K562 (cell line): ENCODE measurements around the gene SLC12A4. TPM values are rescaled to one million over a fixed set of nuclear protein-coding genes. Genes with fewer than 3 reads are reported as not detected.

Experiments
- ATF4 ChIP-seq: fragments of 450-650 bp; formaldehyde crosslinking; IDR thresholded peaks from 2 replicates; pipeline ENCODE4 v1.4.0; 2022; ENCODE audit warnings: mild to moderate bottlenecking, moderate library complexity
- BACH1 ChIP-seq: fragments of 200-800 bp; sonication (Bioruptor generic); IDR thresholded peaks from 2 replicates; pipeline ENCODE4 v1.6.1; 2016; ENCODE audit warnings: missing genetic modification characterization, missing compliant biosample characterization
- EGR1 ChIP-seq: fragments of 450-650 bp; conservative IDR thresholded peaks from 2 replicates; pipeline ENCODE4 v1.6.1; 2017; ENCODE audit warnings: mild to moderate bottlenecking
- EP300 ChIP-seq: IDR thresholded peaks from 2 replicates; pipeline ENCODE4 v1.6.1; 2012; ENCODE audit warnings: low read length, improper control_type of control experiment
- ESRRA ChIP-seq: fragments of 450-650 bp; IDR thresholded peaks from 2 replicates; pipeline ENCODE4 v1.6.1; 2014; ENCODE audit warnings: low read depth, mild to moderate bottlenecking, moderate library complexity, borderline replicate concordance
- GABPB1 ChIP-seq: sonication (generic); formaldehyde crosslinking; IDR thresholded peaks from 2 replicates; pipeline ENCODE4 v1.8.0; 2022; ENCODE audit warnings: mild to moderate bottlenecking, missing genetic modification reagents
- HNRNPH1 ChIP-seq: fragments of 200-400 bp; formaldehyde crosslinking; optimal IDR thresholded peaks from 2 replicates; pipeline ENCODE3; 2017; ENCODE audit warnings: low read depth, mild to moderate bottlenecking, low read length, moderate library complexity
- JUND ChIP-seq, 2 experiments: IDR thresholded peaks; 2 replicates in 1 of 2; 3 replicates in 1 of 2; pipeline ENCODE4 v1.6.1; 2011; ENCODE audit warnings: borderline replicate concordance in 2 of 2, low read depth in 2 of 2, low read length in 2 of 2, improper control_type of control experiment in 1 of 2, missing biosample characterization in 1 of 2, missing genetic modification characterization in 1 of 2, missing genetic modification reagents in 1 of 2
- NCOR1 ChIP-seq: fragments of 450-650 bp; IDR thresholded peaks from 2 replicates; pipeline ENCODE4 v1.6.1; 2016; ENCODE audit warnings: mild to moderate bottlenecking, moderate library complexity
- NR2C1 ChIP-seq, 2 experiments: fragments of 450-650 bp; IDR thresholded peaks; 2 replicates each; pipeline ENCODE4 v1.6.1; 2017; ENCODE audit warnings: mild to moderate bottlenecking in 2 of 2, antibody characterized with exemption in 1 of 2, inconsistent platforms in 1 of 2, missing compliant biosample characterization in 1 of 2, missing genetic modification characterization in 1 of 2
- SMAD4 ChIP-seq: fragments of 250-450 bp; sonication (Bioruptor Pico); conservative IDR thresholded peaks from 2 replicates; pipeline ENCODE4 v1.8.0; 2021; ENCODE audit warnings: inconsistent platforms, mild to moderate bottlenecking, moderate library complexity
- TRIM28 ChIP-seq: fragments of 450-650 bp; IDR thresholded peaks from 2 replicates; pipeline ENCODE4 v1.6.1; 2017
- ZNF274 ChIP-seq: IDR thresholded peaks from 2 replicates; pipeline ENCODE4 v1.6.1; 2011; ENCODE audit warnings: low read depth, mild to moderate bottlenecking, low read length, moderate library complexity, borderline replicate concordance
- ZNF277 ChIP-seq: fragments of 250-450 bp; sonication (Bioruptor Pico); IDR thresholded peaks from 2 replicates; pipeline ENCODE4 v1.8.0; 2022; ENCODE audit warnings: inconsistent platforms, mild to moderate bottlenecking, moderate library complexity, borderline replicate concordance
- polyA plus RNA-seq, 8 experiments: library from polyadenylated mRNA; depleted of rRNA in 4 of 8; stranded (reverse) in 5 of 8; unstranded in 3 of 8; fragments of >200 nt; fragmentation: Nextera tagmentation in 2 of 8; fragmentation: Illumina TruSeq in 1 of 8; extraction: Ambion mirVana in 2 of 8; extraction: Trizol in 1 of 8; gene quantifications; 2 replicates each; pipeline versions ENCODE4 v1.2.1 to v1.2.3, GENCODE V29; 2011 to 2014; ENCODE audit warnings: inconsistent platforms in 1 of 8, missing spikeins in 1 of 8
- total RNA-seq, 7 experiments: library from RNA; depleted of rRNA in 6 of 7; stranded (reverse); fragments of >200 nt in 6 of 7; fragmentation: Illumina TruSeq in 2 of 7; extraction: Trizol in 2 of 7; gene quantifications; 2 replicates each; pipeline versions ENCODE4 v1.2.1 to v1.2.3, GENCODE V29; 2011 to 2021; ENCODE audit warnings: low replicate concordance in 1 of 7
- TF ChIP-seq, protein P1 (sequence below): fragments of 200-800 bp; sonication (Bioruptor generic); IDR thresholded peaks from 2 replicates; pipeline ENCODE4 v1.6.1; 2016; ENCODE audit warnings: missing genetic modification characterization, missing compliant biosample characterization
- TF ChIP-seq, protein P2 (sequence below): fragments of 250-450 bp; sonication (Bioruptor Pico); IDR thresholded peaks from 2 replicates; pipeline ENCODE4 v1.4.0; 2020; ENCODE audit warnings: mild to moderate bottlenecking, moderate library complexity

Gene SLC12A4
- total and polyA plus RNA-seq, 9 of the 15 experiments (the other 6 are each of a cell fraction or from before 2014, with no cell fraction given): 0.75 to 43.5 (median 15.0) TPM

DNA sequence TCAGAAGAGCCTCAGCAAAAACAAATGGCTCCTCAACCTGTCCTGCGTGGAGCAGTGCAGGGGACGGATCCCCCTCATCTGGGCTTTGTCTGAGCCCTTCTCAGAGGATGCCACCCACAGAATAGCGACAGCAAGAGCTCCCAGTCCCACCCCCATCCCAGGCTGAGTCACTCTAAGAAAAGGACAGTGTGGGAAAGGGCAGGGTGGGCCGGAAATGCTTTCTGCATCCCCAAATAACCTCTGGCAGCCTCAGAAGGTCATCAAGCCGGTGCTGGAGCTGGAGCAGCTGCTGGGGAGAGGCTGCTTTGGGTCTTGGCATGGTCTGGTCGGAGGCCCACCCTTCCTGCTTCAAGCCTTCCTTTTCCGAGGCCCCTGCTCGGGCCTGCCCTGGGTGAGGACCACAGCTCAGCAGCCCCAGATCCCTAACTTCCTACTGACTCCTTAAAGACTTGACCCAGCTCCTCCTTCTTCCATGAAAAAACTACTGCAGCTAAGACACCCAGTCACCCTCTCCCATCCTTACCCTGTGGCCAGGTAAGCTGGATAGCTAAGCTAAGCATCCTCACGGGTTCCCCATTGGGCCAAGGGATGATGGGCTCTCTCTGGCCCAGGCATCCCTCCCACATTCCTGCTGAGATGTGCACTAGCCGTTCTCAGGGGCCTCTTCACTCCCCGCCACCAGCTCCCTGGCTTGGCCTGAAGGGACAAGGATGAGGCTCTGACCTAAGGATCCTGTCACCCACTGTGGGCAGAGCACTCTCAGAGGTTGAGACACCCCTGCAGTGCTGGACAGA, 8.7 kb downstream of the SLC12A4 start (continued):
- TF ChIP-seq, protein P1, sequence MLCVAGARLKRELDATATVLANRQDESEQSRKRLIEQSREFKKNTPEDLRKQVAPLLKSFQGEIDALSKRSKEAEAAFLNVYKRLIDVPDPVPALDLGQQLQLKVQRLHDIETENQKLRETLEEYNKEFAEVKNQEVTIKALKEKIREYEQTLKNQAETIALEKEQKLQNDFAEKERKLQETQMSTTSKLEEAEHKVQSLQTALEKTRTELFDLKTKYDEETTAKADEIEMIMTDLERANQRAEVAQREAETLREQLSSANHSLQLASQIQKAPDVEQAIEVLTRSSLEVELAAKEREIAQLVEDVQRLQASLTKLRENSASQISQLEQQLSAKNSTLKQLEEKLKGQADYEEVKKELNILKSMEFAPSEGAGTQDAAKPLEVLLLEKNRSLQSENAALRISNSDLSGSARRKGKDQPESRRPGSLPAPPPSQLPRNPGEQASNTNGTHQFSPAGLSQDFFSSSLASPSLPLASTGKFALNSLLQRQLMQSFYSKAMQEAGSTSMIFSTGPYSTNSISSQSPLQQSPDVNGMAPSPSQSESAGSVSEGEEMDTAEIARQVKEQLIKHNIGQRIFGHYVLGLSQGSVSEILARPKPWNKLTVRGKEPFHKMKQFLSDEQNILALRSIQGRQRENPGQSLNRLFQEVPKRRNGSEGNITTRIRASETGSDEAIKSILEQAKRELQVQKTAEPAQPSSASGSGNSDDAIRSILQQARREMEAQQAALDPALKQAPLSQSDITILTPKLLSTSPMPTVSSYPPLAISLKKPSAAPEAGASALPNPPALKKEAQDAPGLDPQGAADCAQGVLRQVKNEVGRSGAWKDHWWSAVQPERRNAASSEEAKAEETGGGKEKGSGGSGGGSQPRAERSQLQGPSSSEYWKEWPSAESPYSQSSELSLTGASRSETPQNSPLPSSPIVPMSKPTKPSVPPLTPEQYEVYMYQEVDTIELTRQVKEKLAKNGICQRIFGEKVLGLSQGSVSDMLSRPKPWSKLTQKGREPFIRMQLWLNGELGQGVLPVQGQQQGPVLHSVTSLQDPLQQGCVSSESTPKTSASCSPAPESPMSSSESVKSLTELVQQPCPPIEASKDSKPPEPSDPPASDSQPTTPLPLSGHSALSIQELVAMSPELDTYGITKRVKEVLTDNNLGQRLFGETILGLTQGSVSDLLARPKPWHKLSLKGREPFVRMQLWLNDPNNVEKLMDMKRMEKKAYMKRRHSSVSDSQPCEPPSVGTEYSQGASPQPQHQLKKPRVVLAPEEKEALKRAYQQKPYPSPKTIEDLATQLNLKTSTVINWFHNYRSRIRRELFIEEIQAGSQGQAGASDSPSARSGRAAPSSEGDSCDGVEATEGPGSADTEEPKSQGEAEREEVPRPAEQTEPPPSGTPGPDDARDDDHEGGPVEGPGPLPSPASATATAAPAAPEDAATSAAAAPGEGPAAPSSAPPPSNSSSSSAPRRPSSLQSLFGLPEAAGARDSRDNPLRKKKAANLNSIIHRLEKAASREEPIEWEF (CRISPR knock-in tag): no peak
- TF ChIP-seq ESRRA (peak; percentile 94), BACH1 (tag) (no peak), SMAD4 (no peak), ZNF277 (CRISPR knock-in tag) (no peak), ZNF274 (no peak), EP300 (peak; percentile 36; the same call in 1 of the 2 replicates), EGR1 (peak; percentile 52), HNRNPH1 (no peak), JUND (IDR thresholded peaks at IDR 0.05; ENCODE audit: borderline replicate concordance, low read depth, low read length) (peak; percentile 78), JUND (tag; IDR thresholded peaks at IDR 0.05; ENCODE audit: borderline replicate concordance, low read depth, low read length) (no peak; the same call in 2 of the 3 replicates), NR2C1 (IDR thresholded peaks at IDR 0.05) (no peak), NR2C1 (tag; IDR thresholded peaks at IDR 0.05) (no peak), ATF4 (CRISPR knock-in tag) (no peak), GABPB1 (CRISPR knock-in tag) (no peak), TRIM28 (no peak), NCOR1 (no peak)
- TF ChIP-seq, protein P2, sequence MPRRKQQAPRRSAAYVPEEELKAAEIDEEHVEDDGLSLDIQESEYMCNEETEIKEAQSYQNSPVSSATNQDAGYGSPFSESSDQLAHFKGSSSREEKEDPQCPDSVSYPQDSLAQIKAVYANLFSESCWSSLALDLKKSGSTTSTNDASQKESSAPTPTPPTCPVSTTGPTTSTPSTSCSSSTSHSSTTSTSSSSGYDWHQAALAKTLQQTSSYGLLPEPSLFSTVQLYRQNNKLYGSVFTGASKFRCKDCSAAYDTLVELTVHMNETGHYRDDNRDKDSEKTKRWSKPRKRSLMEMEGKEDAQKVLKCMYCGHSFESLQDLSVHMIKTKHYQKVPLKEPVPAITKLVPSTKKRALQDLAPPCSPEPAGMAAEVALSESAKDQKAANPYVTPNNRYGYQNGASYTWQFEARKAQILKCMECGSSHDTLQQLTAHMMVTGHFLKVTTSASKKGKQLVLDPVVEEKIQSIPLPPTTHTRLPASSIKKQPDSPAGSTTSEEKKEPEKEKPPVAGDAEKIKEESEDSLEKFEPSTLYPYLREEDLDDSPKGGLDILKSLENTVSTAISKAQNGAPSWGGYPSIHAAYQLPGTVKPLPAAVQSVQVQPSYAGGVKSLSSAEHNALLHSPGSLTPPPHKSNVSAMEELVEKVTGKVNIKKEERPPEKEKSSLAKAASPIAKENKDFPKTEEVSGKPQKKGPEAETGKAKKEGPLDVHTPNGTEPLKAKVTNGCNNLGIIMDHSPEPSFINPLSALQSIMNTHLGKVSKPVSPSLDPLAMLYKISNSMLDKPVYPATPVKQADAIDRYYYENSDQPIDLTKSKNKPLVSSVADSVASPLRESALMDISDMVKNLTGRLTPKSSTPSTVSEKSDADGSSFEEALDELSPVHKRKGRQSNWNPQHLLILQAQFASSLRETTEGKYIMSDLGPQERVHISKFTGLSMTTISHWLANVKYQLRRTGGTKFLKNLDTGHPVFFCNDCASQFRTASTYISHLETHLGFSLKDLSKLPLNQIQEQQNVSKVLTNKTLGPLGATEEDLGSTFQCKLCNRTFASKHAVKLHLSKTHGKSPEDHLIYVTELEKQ (CRISPR knock-in tag): no peak
